NCI-H2171 treated with DMSO at 0.1 percent for 48 hours (cell line): ENCODE measurements around the gene PTPRN2.
A peak's percentile ranks its signal among the peaks of the same experiment; 100 is the strongest.

ENCODE experiments used
- DNase-seq: peaks from one replicate; lab custom pipeline; 2025; lab: John Stamatoyannopoulos, UW

PTPRN2 gene

DNA sequence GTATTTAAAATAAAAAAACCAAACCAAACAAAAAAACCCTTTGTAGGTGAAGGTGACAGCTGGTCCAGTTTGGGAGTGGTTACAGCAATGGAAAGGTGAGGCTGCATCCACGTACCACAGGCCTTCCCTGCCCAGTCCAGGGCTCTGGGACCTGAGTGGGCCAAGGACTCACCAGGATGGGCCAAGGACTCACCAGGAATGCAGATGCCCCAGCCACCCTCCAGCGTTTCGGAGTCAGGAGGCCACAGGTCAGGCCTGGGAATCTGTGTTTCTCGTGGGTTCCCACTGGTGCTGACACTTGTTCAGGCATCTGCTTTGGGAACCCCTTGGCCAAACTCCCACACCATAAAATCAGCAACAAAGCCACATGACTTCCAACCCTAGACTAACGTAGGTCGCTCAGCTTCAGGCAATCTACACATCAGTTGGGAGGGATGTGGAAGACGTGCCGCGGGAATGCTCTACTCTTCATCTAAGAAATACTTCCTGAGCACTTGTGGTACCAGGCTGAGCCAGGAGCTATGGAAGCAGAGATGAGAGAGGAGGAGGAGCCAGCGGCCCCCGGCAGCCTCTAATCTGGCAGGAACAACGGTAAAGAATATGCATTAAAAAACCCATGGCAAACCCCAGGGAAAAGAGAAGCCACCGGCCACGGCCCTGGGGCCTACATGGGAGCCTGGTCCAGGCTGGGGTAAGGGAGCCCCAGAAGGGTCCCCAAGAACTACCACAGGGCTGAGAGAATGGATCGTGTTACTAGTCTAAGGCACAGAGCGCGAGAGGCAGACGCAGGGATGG, 473.4 kb downstream of the PTPRN2 start:
- DNase-seq, result no peak

DNA sequence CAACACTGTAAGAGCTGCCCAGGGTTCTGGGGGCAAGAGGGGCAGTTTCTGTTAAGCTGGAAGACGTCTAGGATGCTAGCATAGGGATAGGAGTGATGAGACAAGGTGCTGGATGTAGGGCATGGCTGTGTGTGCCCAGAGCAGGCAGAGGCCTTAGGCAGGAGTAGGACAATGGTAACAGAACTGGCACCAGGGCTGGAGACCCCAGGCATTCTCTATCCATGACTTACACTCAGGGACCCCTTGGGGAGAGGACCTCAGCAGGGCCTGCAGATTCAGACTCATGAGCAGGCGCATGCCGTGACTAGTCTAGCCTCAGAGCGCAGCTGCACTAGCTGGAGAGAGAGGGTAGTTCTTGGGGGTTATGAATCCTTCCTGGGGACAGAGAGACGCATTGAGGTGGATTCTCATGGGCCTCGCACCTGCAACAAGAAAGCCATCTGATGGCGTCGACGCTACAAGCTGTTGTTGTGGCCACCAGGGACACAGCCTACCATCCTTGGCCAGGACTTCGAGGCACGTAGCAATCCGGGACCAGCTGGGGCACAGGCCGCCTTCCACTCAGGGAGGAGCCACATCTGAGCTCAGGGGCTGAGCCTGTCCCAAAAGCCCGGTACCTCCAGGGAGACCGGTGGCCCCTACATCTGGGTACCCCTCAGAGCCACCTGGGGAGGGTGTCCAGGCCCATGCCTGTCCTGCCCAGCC, 474.1 kb downstream of the PTPRN2 start:
- no peak for DNase-seq

GRCh38 chr7:158112571-158113320, 474.9 kb downstream of the PTPRN2 start:
- DNase-seq, result no peak

DNA sequence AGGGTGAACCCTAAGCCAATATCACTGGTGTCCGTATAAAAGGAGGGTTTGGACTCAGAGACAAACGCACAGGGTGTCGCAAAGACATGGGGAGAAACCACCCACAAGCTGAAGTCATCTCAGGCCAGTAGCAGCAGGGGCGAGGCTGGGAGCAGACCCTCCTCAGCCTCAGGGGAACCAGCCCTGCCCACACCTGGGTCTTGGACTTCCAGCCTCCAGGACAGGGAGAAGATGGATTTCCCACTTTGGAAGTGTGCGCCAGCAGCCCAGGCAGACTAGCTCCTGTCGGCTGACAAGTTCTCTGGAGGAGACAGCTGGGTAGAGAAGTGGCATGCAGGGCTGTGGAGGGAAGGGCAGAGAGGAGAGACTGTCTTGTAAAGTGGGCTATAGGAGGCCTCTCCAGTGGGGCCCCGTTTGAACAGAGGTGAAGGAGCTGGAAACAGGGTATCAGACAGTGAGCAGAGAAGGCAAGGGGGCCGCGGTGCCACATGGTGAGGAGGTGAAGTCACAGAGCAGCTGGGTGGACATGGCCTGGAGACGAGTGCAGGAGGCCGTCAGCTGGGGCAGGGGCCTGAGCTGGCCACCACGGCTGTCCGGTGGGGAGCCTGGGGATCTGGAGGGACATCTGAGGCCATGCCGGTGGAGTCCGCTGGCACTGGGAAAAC, 475.6 kb downstream of the PTPRN2 start:
- no peak for DNase-seq

DNA sequence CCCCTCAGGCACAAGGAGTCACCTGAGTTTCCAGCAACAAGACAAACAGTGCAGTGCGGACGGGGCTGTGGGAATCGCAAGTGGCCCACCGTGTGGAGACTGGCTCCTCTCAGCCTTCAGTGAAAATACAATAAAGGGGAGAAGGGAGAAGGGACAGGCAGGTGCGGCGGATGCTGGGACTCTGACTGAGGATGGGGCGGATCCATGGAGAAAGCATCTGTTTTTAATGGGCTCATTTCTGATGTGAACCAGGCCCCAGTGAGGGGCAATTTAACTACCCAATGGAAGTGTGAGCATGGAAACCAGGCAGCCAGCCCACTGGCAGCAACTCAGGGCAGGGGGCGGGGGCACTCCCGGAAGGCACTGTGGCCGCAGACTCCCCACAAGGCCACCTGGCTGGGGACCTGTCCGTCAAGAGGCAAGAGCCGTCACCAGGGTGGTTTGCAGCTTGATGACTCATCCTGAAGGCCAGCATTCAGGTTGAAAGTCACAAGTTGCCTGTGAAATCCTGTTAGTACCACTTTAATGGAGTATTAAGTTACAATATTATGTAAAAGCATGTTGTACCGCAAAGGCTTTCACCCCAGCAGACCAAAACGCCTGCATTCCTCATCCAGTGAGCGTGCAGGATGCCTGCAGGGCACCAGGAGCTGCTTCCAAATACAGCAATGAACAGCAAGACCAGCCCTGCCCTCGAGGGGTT, 476.4 kb downstream of the PTPRN2 start:
- DNase-seq, result peak; percentile 13

DNA sequence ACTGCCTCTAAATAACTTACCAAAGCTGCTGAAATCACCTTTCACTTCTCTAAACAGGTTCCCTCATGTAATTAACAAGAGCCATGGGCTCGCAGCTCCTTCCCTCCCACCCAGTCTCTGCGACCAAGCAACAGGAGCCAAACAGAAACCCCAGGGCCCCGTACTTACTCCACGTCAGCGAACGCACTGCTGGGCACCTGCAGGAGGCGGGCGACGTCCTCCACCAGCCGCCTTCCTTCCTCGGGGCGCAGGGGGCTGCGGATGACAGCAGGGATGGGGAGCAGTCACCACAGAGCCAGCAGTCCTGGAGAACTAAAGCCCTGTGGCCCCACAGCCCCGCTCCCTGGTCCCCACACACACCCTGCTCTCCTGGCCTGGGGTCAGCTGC, 477.0 kb downstream of the PTPRN2 start:
- DNase-seq, result no peak

DNA sequence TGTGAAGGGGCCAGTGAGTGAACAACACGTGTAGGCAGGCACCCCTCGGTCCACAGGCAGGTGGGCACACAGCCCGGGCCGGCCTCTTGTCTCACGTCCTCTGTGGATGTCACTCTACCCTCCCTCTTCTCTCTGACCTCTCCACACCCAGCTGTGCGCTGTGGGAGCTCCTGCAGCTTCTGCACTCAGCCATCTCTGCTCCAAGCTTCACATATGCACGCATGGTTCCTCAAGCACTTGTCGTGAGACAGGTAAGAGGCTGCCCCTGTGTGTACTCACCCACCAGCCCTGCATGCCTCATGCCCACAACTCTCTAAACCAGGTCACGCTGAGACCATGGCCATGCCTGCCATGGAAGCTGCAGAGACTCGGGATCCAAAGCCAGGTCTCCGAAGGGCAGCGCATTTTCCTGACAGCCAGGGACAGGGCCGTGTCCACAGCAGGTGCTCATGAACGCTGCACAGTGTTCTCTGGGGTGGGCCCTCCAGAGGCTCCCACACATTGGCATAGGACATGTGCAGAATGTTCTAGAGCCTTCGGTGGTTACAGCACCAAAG, 477.5 kb downstream of the PTPRN2 start:
- DNase-seq, result no peak

- no peak for DNase-seq
Measured at GRCh38 chr7:158109364-158110033, 478.1 kb downstream of the PTPRN2 start.

- no peak for DNase-seq
Measured at GRCh38 chr7:158108646-158109293, 478.9 kb downstream of the PTPRN2 start.

GRCh38 chr7:158107806-158108205, 479.8 kb downstream of the PTPRN2 start:
- DNase-seq, result no peak

DNA sequence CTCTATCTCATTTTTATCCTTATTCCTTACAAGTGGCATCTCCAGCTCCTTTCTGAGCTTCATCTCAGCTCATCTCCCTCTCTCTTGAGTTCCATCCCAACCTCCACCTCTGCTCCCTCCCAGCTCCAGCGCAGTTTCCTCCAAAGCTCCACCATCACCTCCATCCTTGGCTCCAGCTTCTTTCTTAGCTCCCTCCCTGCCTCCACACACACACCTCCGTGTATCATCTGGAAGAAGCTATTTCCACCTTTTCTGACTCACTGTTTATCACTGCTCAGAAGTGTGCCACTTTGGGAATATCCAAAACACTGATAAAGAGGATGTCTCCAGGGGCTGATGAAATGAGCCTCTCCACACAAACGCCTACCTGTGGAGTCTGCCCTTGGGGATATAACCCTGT, 481.4 kb downstream of the PTPRN2 start:
- no peak for DNase-seq

- DNase-seq, result no peak
Measured at GRCh38 chr7:158103378-158103777, 484.2 kb downstream of the PTPRN2 start.

DNA sequence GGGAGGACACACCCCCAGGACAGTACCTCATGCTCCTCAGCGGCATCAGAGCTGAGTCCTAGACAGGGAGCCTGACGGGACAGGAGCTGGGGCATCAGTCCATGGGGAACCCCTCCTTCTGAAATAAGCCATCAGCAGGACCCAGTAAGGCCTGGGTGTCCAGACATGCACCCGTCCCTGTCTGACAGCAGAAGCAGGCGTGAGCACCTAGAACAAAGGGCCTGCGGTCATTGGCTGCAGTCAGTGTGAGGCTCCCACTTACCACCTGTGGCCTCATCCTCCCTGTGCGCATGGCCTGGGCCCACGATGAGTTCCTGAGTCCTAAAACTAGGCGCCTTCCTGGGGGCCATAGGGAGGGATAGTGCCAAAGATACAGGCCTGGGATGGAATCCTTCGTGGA, 484.7 kb downstream of the PTPRN2 start:
- DNase-seq, result no peak

GRCh38 chr7:158101821-158102450, 485.7 kb downstream of the PTPRN2 start:
- no peak for DNase-seq

- no peak for DNase-seq
Measured at GRCh38 chr7:158098125-158099030, 489.2 kb downstream of the PTPRN2 start.

DNA sequence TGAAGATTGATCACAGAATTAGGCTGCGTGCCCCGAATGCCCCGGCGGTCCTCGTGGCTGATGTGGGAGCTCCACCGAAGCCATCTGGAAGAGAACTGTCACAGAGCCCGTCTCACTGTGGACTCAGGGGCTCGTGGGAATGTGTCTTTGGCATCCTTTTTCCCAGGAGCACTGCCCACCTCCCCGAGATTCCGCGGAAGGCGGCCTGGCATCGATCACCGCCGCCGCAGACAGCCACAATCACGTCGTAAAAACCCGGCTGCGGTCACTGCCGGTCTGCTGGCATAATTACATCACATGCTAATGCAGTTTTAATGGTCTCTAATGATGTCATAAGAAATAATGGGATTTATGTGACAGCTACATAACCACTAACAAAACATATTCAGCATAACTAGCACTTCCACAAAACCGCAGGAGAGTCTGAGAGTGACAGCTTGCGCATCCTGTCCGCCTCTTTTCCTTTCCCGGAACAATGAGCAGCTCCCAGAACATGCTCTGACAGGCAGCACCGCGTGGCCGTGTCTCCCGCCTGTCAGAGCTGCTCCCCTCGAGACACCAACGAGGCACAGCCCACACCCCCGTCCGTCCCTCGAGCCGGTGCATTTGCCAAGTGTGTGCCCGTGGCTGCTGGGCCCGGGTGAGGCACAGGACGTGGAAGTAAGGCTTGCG, 490.0 kb downstream of the PTPRN2 start:
- no peak for DNase-seq

GRCh38 chr7:158097106-158097452, 490.5 kb downstream of the PTPRN2 start:
- DNase-seq, result no peak

DNA sequence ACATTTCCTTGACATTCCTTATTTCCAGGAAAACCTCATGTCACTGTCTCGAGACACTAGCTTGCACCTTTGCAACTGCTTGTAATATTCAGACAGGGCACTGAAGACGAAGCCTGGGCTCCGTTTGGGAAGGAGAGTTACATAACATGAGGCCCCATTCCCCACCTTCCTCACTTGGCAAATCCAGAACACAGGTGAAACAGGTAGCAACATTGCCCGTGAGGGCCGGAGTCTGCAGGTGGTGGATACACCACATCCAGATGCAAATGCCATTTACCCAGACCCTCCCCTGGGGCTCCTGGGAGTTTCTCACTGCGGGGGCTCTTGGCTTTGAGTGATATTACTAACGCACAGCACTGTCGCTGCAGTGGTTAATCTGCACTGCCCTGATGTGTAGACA, 491.0 kb downstream of the PTPRN2 start:
- no peak for DNase-seq
